Measurements from ENCODE around the gene SSBP2.

SSBP2 gene

DNA sequence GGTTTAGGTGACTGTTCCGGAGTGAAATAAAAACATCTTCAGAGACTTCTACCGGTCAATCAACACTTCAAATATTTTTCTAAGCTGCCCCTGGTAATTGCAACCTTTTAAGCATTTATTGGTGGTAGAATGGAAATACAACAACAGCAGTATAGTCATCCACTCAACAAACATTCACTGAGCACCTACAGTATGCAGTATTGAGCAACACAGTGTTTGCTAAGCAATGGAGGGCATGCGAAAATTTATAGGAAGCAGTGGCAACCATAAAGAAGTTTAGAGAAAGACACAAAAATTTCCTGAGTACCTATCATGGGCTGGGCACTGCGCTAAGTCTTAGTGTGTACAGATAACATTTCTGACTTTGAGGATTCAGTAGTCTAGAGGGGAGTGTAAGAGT is 12.0 kb upstream of the SSBP2 start:
- H3K4me3 ChIP-seq (replicated peaks; ENCODE audit: low read depth, low read length): no peak overlapping the region
- no peak for TF ChIP-seq CTCF (IDR thresholded peaks at IDR 0.05; ENCODE audit: low read depth, low read length, missing control alignments)
- DNase-seq (ENCODE audit: extremely low read depth, low read depth): no peak

DNA sequence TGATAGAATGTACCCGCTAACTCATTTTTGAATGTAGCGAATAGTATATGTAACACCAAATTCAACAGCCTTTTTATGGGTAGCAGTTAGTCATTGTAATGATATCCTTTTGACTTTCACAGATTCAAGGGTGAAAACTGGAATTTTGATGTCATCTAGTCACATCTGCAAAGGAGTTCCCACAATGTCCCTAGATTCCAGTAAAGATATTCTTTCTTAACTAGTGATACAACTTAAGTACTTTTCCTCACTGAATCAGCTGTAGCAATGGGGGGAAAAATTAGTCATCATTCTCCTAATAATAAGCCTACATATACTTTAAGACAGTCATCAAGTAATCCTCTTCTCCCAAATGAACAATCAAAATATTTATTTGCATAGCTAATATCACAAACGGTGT is 11.5 kb upstream of the SSBP2 start:
- no peak for TF ChIP-seq CTCF (IDR thresholded peaks at IDR 0.05; ENCODE audit: low read depth, low read length, missing control alignments)

DNA sequence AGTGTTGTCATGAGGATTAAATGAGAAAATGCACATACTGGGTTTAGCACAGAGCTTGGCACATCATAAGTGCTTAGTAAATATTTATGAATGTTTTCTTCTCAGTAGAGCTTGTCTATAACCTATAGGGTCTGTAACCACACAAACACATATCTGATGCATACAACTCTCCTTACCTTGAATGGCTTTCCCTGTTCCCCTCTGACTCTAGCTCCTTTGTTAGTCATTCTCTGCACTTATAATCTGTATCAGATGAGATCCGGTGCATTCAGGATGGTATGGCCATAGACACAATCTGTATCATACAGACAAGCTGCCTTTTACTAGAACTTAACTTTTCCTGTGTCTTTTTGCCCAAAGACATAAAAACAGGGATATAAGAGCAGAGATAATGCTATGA is 11.1 kb upstream of the SSBP2 start:
- no peak for DNase-seq (ENCODE audit: extremely low read depth, low read depth)
- TF ChIP-seq CTCF (IDR thresholded peaks at IDR 0.05; ENCODE audit: low read depth, low read length, missing control alignments): no peak
- no peak overlapping the region for H3K4me3 ChIP-seq (replicated peaks; ENCODE audit: low read depth, low read length)

More for the DNA sequence above, 11.5 kb upstream of the SSBP2 start:
- no peak overlapping the region for H3K4me3 ChIP-seq (replicated peaks; ENCODE audit: low read depth, low read length)
- DNase-seq (ENCODE audit: extremely low read depth, low read depth): no peak

GRCh38 chr5:81761270-81761669 is 10.4 kb upstream of the SSBP2 start:
- TF ChIP-seq CTCF (IDR thresholded peaks at IDR 0.05; ENCODE audit: low read depth, low read length, missing control alignments): no peak
- H3K4me3 ChIP-seq (replicated peaks; ENCODE audit: low read depth, low read length): no peak overlapping the region
- no peak for DNase-seq (ENCODE audit: extremely low read depth, low read depth)

DNA sequence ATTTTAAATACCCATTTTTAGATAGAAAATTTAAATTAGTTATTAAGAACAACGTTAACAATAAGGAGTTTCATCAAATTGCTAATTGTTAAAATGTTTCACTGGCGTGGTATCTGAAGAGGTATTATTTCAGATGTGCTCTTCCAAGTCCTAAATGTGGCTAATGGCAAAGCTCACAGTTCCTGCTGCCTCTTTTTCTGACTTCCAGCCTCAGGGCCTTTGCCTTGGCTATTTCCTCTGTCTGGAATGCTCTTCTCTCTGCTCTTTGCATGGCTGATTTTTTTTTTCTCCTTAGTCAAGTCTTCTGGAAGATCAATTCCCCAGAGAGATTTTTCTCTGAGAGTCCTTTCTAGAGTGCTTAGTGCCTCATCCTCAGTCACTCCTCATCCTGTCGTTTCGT is 9.6 kb upstream of the SSBP2 start:
- no peak overlapping the region for H3K4me3 ChIP-seq (replicated peaks; ENCODE audit: low read depth, low read length)
- no peak for DNase-seq (ENCODE audit: extremely low read depth, low read depth)
- TF ChIP-seq CTCF (IDR thresholded peaks at IDR 0.05; ENCODE audit: low read depth, low read length, missing control alignments): no peak

DNA sequence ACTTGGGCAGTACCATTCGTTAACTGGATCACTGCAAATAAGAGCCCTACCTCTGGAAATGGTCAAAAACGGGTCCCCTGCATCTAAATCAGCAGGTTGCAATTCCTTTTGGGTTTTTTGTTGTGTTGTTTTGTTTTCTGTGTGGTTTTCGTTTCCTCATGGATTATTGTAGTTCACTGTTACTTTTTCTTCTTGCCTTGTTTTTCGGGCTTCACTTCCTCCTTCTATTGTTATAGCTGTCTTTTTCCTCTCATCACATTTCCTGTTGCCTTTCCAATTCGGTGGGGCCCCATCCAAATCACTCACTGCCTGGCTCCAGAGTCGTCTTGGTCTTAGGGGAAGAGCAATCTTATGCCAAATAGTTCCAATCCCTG is 8.7 kb upstream of the SSBP2 start:
- TF ChIP-seq CTCF (IDR thresholded peaks at IDR 0.05; ENCODE audit: low read depth, low read length, missing control alignments): no peak
- DNase-seq (ENCODE audit: extremely low read depth, low read depth): no peak
- no peak overlapping the region for H3K4me3 ChIP-seq (replicated peaks; ENCODE audit: low read depth, low read length)

DNA sequence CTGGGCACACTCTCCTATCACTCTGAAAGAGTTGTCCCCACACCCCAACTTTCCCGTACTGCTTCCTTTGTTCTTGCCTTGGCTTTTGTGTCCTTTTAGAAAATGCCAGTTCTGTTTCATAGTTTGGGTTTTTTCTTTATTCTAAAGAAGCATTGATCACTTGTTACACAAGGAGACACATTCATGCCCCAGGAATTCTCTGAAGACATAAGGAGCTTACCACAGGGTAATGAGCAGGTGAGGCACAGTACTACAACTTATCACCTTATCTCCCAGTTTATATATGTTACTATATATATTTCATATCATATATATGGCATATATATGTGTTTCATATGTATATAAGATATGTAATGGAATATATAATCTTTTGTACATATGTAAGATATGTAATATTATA is 6.5 kb upstream of the SSBP2 start:
- TF ChIP-seq CTCF (IDR thresholded peaks at IDR 0.05; ENCODE audit: low read depth, low read length, missing control alignments): no peak
- DNase-seq (ENCODE audit: extremely low read depth, low read depth): no peak
- H3K4me3 ChIP-seq (replicated peaks; ENCODE audit: low read depth, low read length): no peak overlapping the region

Measured in HFF-Myc (cell line).